Nephron (organoid): ENCODE measurements around the gene POU6F1.
"Not testable (repeated sequence)": the region's sequence is repeated elsewhere in the genome, so short reads cannot be mapped to it uniquely, and the experiment has no call there.

ENCODE experiments used
- H3K27ac Mint-ChIP-seq, 3 experiments: 2 replicates each; pipeline ENCODE4 v1.8.0; 2020; ENCODE audit warnings: mixed read lengths in 3 of 3, mild to moderate bottlenecking in 2 of 3, moderate library complexity in 1 of 3
- H3K27me3 Mint-ChIP-seq: 2 replicates; pipeline ENCODE4 v1.8.0; 2021; ENCODE audit warnings: low read depth, mild to moderate bottlenecking, moderate library complexity, mixed read lengths
- H3K36me3 Mint-ChIP-seq: 2 replicates; pipeline ENCODE4 v1.8.0; 2020; ENCODE audit warnings: low read depth, mixed read lengths
- H3K4me1 Mint-ChIP-seq: 2 replicates; pipeline ENCODE4 v1.8.0; 2020; ENCODE audit warnings: mixed read lengths
- H3K4me3 Mint-ChIP-seq, 3 experiments: 2 replicates each; pipeline ENCODE4 v1.8.0; 2020; ENCODE audit warnings: mild to moderate bottlenecking in 3 of 3, mixed read lengths in 3 of 3, moderate library complexity in 2 of 3
- H3K9me3 Mint-ChIP-seq: 2 replicates; pipeline ENCODE4 v1.8.0; 2020; ENCODE audit warnings: mixed read lengths
- TF ChIP-seq, protein P1 (sequence below), 3 experiments: fragments of 200-600 bp; sonication (generic); IDR thresholded peaks; one replicate each; pipeline ENCODE4 v1.5.0; 2021; ENCODE audit warnings: antibody characterized with exemption in 3 of 3; ENCODE audit not compliant: unreplicated experiment in 3 of 3

POU6F1 gene

DNA sequence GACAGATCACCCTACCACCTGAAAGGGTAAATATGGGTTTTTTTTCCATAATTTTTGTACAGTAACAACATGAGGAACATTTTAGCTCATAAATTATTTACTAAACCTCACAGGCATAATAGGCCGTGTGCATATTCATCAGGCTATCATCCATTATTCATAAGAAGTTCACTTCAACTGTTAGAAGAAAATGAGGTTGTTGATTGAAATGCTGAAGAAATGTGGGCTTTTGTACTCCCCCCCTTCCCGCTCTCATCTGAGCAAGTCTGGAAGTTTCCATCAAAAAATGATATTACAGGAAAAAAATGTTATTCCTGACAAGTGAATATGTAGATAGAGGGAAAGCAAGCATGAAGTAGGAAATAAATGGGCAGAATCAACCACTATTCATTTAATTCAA is 7.9 kb upstream of the POU6F1 start:
- H3K27ac Mint-ChIP-seq, result peak overlapping the region in 1 of 3 experiments; percentile 67
- H3K4me1 Mint-ChIP-seq, result no peaks in the 10 kb centered on the region

DNA sequence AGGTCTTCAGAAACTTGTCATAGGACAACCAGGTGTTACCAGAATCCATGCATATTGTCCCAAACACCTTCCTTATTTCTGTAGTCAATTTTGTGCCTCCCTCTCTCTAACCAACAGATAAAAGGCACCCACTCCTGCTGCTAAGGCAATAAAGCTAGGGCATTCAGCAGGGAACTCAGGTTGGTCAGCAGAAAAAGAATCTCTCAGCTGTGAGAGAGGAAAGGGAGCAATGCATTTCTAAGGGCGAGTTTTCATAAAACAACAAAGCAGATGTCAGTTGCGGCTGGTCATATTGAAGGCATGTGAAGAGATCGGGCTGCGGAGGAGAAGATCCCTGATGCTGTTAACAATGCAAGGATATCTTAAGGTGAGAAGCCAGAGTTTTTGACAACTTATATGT is 7.4 kb upstream of the POU6F1 start:
- H3K9me3 Mint-ChIP-seq, result no peaks in the 10 kb centered on the region
- no peak overlapping the region for H3K4me3 Mint-ChIP-seq
- TF ChIP-seq, protein P1, sequence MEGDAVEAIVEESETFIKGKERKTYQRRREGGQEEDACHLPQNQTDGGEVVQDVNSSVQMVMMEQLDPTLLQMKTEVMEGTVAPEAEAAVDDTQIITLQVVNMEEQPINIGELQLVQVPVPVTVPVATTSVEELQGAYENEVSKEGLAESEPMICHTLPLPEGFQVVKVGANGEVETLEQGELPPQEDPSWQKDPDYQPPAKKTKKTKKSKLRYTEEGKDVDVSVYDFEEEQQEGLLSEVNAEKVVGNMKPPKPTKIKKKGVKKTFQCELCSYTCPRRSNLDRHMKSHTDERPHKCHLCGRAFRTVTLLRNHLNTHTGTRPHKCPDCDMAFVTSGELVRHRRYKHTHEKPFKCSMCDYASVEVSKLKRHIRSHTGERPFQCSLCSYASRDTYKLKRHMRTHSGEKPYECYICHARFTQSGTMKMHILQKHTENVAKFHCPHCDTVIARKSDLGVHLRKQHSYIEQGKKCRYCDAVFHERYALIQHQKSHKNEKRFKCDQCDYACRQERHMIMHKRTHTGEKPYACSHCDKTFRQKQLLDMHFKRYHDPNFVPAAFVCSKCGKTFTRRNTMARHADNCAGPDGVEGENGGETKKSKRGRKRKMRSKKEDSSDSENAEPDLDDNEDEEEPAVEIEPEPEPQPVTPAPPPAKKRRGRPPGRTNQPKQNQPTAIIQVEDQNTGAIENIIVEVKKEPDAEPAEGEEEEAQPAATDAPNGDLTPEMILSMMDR (IDR thresholded peaks at IDR 0.05; ENCODE audit: unreplicated experiment in 3 of 3), result no peak
- H3K27me3 Mint-ChIP-seq, result no peaks in the 10 kb centered on the region
- peak overlapping the region in 2 of 3 experiments; percentile 35 to 67 for H3K27ac Mint-ChIP-seq
- no peaks in the 10 kb centered on the region for H3K4me1 Mint-ChIP-seq
- no peaks in the 10 kb centered on the region for H3K36me3 Mint-ChIP-seq

More for the DNA sequence above, 7.9 kb upstream of the POU6F1 start:
- TF ChIP-seq, protein P1 (IDR thresholded peaks at IDR 0.05; ENCODE audit: unreplicated experiment in 3 of 3), result no peak
- Mint-ChIP-seq H3K4me3 (no peak overlapping the region), H3K36me3 (no peaks in the 10 kb centered on the region), H3K9me3 (no peaks in the 10 kb centered on the region), H3K27me3 (no peaks in the 10 kb centered on the region)

DNA sequence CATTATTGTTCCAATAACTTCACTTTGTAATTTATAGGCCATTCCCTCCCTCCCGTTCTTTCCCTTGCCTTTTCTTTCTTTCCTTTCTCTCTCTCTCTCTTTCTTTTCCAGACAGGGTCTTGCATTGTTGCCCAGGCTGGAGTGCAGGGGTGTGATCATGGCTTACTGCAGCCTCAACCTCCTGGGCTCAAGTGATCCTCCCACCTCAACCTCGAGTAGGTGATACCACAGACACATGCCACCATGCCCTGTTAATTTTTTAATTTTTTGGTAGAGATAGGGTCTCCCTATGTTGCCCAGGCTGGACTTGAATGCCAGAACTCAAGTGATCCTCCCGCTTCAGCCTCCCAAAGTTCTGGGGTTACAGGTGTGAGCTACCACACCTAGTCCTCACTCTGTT is 6.8 kb upstream of the POU6F1 start:
- no peaks in the 10 kb centered on the region for H3K36me3 Mint-ChIP-seq

DNA sequence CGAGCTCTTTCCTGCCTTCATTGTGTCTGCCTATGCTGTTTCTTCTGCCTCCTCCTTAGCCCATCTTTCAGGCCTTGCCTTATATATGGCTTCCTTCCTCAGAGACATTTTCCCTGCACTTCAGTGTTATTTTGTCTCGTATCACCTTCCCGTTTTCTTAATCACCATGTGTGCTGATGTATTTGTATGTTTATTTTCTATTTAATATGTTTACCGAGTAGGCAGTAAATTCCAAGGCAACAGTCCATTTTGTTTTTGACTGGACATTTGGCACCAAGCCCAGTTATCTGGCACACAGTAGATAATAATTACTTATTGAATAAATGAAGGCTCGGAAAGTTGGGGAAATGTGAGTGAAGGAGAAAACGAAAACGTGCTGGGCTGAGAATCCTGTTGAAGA is 4.6 kb upstream of the POU6F1 start:
- Mint-ChIP-seq H3K27ac (peak overlapping the region in 2 of 3 experiments; percentile 8 to 25), H3K27me3 (no peaks in the 10 kb centered on the region), H3K4me3 (peak overlapping the region in 1 of 3 experiments; percentile 13), H3K36me3 (no peaks in the 10 kb centered on the region), H3K4me1 (peaks cover 14% of the 10 kb centered on the region), H3K9me3 (no peaks in the 10 kb centered on the region)
- TF ChIP-seq, protein P1 (IDR thresholded peaks at IDR 0.05; ENCODE audit: unreplicated experiment in 3 of 3), result no peak

More for the DNA sequence above, 6.8 kb upstream of the POU6F1 start:
- TF ChIP-seq, protein P1 (IDR thresholded peaks at IDR 0.05; ENCODE audit: unreplicated experiment in 3 of 3), result no peak
- no peaks in the 10 kb centered on the region for H3K27me3 Mint-ChIP-seq
- no peak overlapping the region for H3K27ac Mint-ChIP-seq
- no peak overlapping the region for H3K4me3 Mint-ChIP-seq
- no peaks in the 10 kb centered on the region for H3K4me1 Mint-ChIP-seq
- no peaks in the 10 kb centered on the region for H3K9me3 Mint-ChIP-seq

DNA sequence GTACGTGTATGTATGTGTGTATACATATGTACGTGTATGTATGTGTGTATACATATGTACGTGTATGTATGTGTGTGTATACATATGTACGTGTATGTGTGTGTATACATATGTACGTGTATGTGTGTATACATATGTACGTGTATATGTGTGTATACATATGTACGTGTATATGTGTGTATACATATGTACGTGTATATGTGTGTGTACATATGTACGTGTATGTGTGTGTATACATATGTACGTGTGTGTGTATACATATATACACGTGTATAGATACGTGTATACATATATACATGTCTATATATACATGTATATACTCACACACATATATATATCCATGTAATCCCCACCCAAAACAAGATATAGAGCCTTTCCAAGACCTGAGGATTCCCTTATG is 2.0 kb upstream of the POU6F1 start:
- H3K4me3 Mint-ChIP-seq, H3K27ac Mint-ChIP-seq, H3K36me3 Mint-ChIP-seq, H3K9me3 Mint-ChIP-seq, H3K27me3 Mint-ChIP-seq: not testable (repeated sequence)
- peaks cover 19% of the 10 kb centered on the region for H3K4me1 Mint-ChIP-seq

DNA sequence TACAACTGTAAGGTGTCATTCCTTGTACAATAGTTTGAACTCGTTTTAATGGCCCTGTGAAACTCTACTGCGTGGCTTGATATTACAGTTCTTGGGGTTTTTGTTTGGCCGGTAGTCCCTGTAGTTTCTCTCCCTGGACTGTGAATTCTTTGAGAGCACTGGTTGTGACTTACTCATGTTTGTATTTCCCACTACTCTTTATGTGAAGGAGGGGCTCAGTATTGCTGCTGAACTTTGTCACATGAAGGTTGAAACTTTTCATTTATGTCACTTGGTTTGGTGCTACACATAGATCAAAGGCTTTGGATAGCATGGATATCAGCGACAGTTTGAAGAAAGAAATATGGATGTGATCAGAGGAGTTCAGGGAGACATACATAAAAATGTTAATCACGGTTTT is 1.5 kb upstream of the POU6F1 start:
- no peaks in the 10 kb centered on the region for H3K9me3 Mint-ChIP-seq

More for the DNA sequence above, 1.5 kb upstream of the POU6F1 start:
- H3K4me3 Mint-ChIP-seq, result peak overlapping the region; percentile 70 to 83 (median 79)
- H3K4me1 Mint-ChIP-seq, result peaks cover 19% of the 10 kb centered on the region
- H3K27me3 Mint-ChIP-seq, result no peaks in the 10 kb centered on the region
- TF ChIP-seq, protein P1 (IDR thresholded peaks at IDR 0.05; ENCODE audit: unreplicated experiment in 3 of 3), result no peak
- peak overlapping the region; percentile 59 to 93 (median 75) for H3K27ac Mint-ChIP-seq
- no peaks in the 10 kb centered on the region for H3K36me3 Mint-ChIP-seq
